Hepatocyte (in vitro differentiated cells): ENCODE results near the gene TCF4.

Experiments used
- CTCF ChIP-seq: fragments of 200-600 bp; sonication (generic); IDR thresholded peaks from 2 replicates; pipeline ENCODE4 v1.5.1; 2016; ENCODE audit warnings: antibody characterized with exemption, mild to moderate bottlenecking; ENCODE audit not compliant: poor library complexity
- EZH2 ChIP-seq: fragments of 200-600 bp; sonication (generic); IDR thresholded peaks from 2 replicates; pipeline ENCODE4 v1.6.1; 2016; ENCODE audit warnings: antibody characterized with exemption, mild to moderate bottlenecking, borderline replicate concordance

GRCh38 chr18:55501982-55502710, 85.8 kb downstream of the TCF4 start:
- TF ChIP-seq CTCF (no peak), EZH2 (no peak)
